Hepatocyte (in vitro differentiated cells): ENCODE measurements around the gene LRIT1.

Experiments
- EZH2 ChIP-seq: fragments of 200-600 bp; sonication (generic); IDR thresholded peaks from 2 replicates; pipeline ENCODE4 v1.6.1; 2016; ENCODE audit warnings: antibody characterized with exemption, mild to moderate bottlenecking, borderline replicate concordance
- TF ChIP-seq, protein P1 (sequence below): fragments of 200-600 bp; sonication (generic); IDR thresholded peaks from 2 replicates; pipeline ENCODE4 v1.5.1; 2016; ENCODE audit warnings: antibody characterized with exemption, mild to moderate bottlenecking; ENCODE audit not compliant: poor library complexity

DNA sequence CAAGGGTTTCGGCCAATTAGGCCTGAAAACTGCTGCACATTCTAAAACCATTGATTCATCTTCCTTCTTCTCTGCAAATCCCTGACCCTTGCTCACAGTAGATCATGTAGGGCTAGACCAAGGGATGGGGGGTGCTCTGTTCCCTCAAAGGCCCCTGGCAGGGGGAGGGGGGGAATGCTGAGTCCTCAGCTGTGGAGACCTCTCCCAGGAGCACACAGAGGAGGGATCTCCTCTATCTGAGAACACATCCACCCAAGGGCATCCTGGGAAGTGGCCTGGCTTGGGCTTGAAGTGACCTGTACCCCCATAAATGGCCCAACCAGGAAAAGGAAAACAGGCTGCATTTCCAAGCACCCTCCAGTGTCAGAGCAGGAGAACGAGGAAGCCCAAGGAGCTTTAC lies 48.0 kb downstream of the LRIT1 start:
- TF ChIP-seq, protein P1, sequence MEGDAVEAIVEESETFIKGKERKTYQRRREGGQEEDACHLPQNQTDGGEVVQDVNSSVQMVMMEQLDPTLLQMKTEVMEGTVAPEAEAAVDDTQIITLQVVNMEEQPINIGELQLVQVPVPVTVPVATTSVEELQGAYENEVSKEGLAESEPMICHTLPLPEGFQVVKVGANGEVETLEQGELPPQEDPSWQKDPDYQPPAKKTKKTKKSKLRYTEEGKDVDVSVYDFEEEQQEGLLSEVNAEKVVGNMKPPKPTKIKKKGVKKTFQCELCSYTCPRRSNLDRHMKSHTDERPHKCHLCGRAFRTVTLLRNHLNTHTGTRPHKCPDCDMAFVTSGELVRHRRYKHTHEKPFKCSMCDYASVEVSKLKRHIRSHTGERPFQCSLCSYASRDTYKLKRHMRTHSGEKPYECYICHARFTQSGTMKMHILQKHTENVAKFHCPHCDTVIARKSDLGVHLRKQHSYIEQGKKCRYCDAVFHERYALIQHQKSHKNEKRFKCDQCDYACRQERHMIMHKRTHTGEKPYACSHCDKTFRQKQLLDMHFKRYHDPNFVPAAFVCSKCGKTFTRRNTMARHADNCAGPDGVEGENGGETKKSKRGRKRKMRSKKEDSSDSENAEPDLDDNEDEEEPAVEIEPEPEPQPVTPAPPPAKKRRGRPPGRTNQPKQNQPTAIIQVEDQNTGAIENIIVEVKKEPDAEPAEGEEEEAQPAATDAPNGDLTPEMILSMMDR = no peak
- TF ChIP-seq EZH2 = no peak
